Tibial nerve (tissue), 4 donors: ENCODE data around the gene CALCR.

Experiments used
- CTCF ChIP-seq, 5 experiments: fragments of 200-600 bp in 3 of 5; fragments of 450-650 bp in 2 of 5; sonication (generic) in 3 of 5; IDR thresholded peaks; one replicate each; pipeline ENCODE4 v1.5.1; 2016 to 2019; ENCODE audit warnings: antibody characterized with exemption in 5 of 5, mild to moderate bottlenecking in 3 of 5, moderate library complexity in 2 of 5
- EP300 ChIP-seq, 2 donors: sonication (generic); formaldehyde crosslinking; IDR thresholded peaks; one replicate each; pipeline ENCODE4 v1.6.1; 2017; ENCODE audit warnings: antibody characterized with exemption in 2 of 2, mild to moderate bottlenecking in 1 of 2
- POLR2A ChIP-seq, 2 donors: fragments of 450-650 bp; IDR thresholded peaks; one replicate each; pipeline ENCODE4 v1.6.1; 2017; ENCODE audit warnings: antibody characterized with exemption in 2 of 2, mild to moderate bottlenecking in 2 of 2, moderate library complexity in 2 of 2

- TF ChIP-seq CTCF (IDR thresholded peaks at IDR 0.05) (no peak), POLR2A (IDR thresholded peaks at IDR 0.05) (no peak), EP300 (IDR thresholded peaks at IDR 0.05) (no peak)
These were observed 183.9 kb downstream of the CALCR start for GRCh38 chr7:93390660-93391059.
